K562 (cell line): ENCODE measurements around the gene PLEKHH3. TPM values are rescaled to one million over a fixed set of nuclear protein-coding genes. Genes with fewer than 3 reads are reported as not detected.

ENCODE experiments used
- ATAC-seq: fragments of 200-7000 bp; cut with Tn5 transposase; 3 replicates; pipeline ENCODE4 v1.9.1; 2020; ENCODE audit warnings: moderate library complexity
- Bru-seq: library from RNA; stranded (reverse); fragments of 400-500 nt; gene quantifications from one replicate; lab custom pipeline; 2021; lab: Mats Ljungman, UMichigan
- BruChase-seq, 2 experiments: library from RNA; stranded (reverse); fragments of 400-500 nt; gene quantifications; one replicate each; lab custom pipeline; 2021; lab: Mats Ljungman, UMichigan
- BruUV-seq: library from RNA; stranded (reverse); fragments of 400-500 nt; replicated peaks from 2 replicates; lab custom pipeline; 2021; lab: Mats Ljungman, UMichigan
- CTCF ChIA-PET: fragments of 300-600 bp; formaldehyde crosslinking; extraction: SDS; loops from one replicate; lab custom pipeline; 2021; ENCODE audit warnings: low intra/inter-chr PET ratio; lab: Yijun Ruan, JAX
- POLR2A ChIA-PET: fragments of 300-600, 350-650 bp; sonication (Branson Sonifier 250); formaldehyde crosslinking; extraction: SDS; loops from one replicate; lab custom pipeline; 2021; ENCODE audit warnings: antibody characterized with exemption, inconsistent platforms; lab: Yijun Ruan, JAX
- DNase-seq, 4 experiments: peaks; one replicate each; pipeline versions ENCODE4 v3.0.0 to v3.0.0-alpha.2; 2011 to 2018; ENCODE audit warnings: low spot score in 3 of 4, mixed read lengths in 3 of 4; ENCODE audit errors: extremely low read depth in 1 of 4
- FAIRE-seq: peaks from 2 replicates; lab custom pipeline; 2011; peaks lifted over from hg19 to GRCh38; lab: Jason Lieb, UNC
- H2AFZ ChIP-seq: 2 replicates; pipeline ENCODE4 v1.6.0; 2011; ENCODE audit warnings: low read depth, low read length, control low read depth, inconsistent platforms
- H3K27ac ChIP-seq: fragments of 200-600 bp; 3 replicates; pipeline ENCODE4 v1.8.0; 2011; ENCODE audit warnings: low read depth, mild to moderate bottlenecking, control low read depth, inconsistent platforms, low read length, moderate library complexity, mixed read lengths; ENCODE audit errors: extremely low read depth
- H3K27me3 ChIP-seq, 2 experiments: fragments of 300-600 bp in 1 of 2; 2 replicates in 1 of 2; 3 replicates in 1 of 2; pipeline versions ENCODE4 v1.6.0 to v1.8.0; 2011; ENCODE audit warnings: inconsistent platforms in 2 of 2, low read length in 2 of 2, mild to moderate bottlenecking in 1 of 2, mixed read lengths in 1 of 2, moderate library complexity in 1 of 2; ENCODE audit not compliant: control insufficient read depth in 2 of 2, insufficient read depth in 2 of 2
- H3K36me3 ChIP-seq: fragments of 300-600 bp; 3 replicates; pipeline ENCODE4 v1.8.0; 2011; ENCODE audit warnings: mild to moderate bottlenecking, low read length, inconsistent platforms; ENCODE audit not compliant: control insufficient read depth, insufficient read depth
- H3K4me1 ChIP-seq, 2 experiments: fragments of 200-600 bp in 1 of 2; replicated peaks in 1 of 2; 2 replicates in 1 of 2; 3 replicates in 1 of 2; pipeline versions ENCODE4 v1.5.1 to v1.8.0; 2011; ENCODE audit warnings: inconsistent platforms in 2 of 2, low read length in 2 of 2, mild to moderate bottlenecking in 1 of 2, mixed read lengths in 1 of 2, moderate library complexity in 1 of 2; ENCODE audit not compliant: control insufficient read depth in 2 of 2, insufficient read depth in 2 of 2
- H3K4me2 ChIP-seq: 2 replicates; pipeline ENCODE4 v1.6.1; 2011; ENCODE audit warnings: low read length, control low read depth, inconsistent platforms, mixed read lengths; ENCODE audit not compliant: insufficient read depth
- H3K4me3 ChIP-seq: fragments of 200-600 bp; sonication (generic), shearing (Covaris generic); 2 replicates; pipeline ENCODE4 v1.5.1; 2016; ENCODE audit warnings: control low read depth, inconsistent platforms
- H3K79me2 ChIP-seq: fragments of 200-600 bp; 3 replicates; pipeline ENCODE4 v1.8.0; 2011; ENCODE audit warnings: low read length, inconsistent platforms; ENCODE audit not compliant: control insufficient read depth, insufficient read depth
- H3K9ac ChIP-seq, 2 experiments: 2 replicates each; pipeline versions ENCODE4 v1.6.0 to v1.6.1; 2011; ENCODE audit warnings: low read depth in 2 of 2, low read length in 2 of 2, control low read depth in 1 of 2, inconsistent platforms in 1 of 2, mild to moderate bottlenecking in 1 of 2, mixed read lengths in 1 of 2; ENCODE audit not compliant: insufficient read depth in 1 of 2
- H3K9me1 ChIP-seq: one replicate; pipeline ENCODE4 v1.6.0; 2011; ENCODE audit warnings: inconsistent platforms, mild to moderate bottlenecking, low read length, moderate library complexity; ENCODE audit not compliant: control insufficient read depth, insufficient read depth
- H3K9me3 ChIP-seq: replicated peaks from 2 replicates; pipeline ENCODE4 v1.5.1; 2011; ENCODE audit warnings: low read depth, low read length, inconsistent platforms; ENCODE audit not compliant: control insufficient read depth, insufficient read depth
- H4K20me1 ChIP-seq: replicated peaks from 2 replicates; pipeline ENCODE4 v1.6.1; 2011; ENCODE audit warnings: low read length, inconsistent platforms, mixed read lengths; ENCODE audit not compliant: control insufficient read depth, insufficient read depth
- ATF7 ChIP-seq: fragments of 450-650 bp; IDR thresholded peaks from 2 replicates; pipeline ENCODE4 v1.7.1; 2014; ENCODE audit warnings: mild to moderate bottlenecking, moderate library complexity
- EZH2 ChIP-seq: IDR thresholded peaks from 2 replicates; pipeline ENCODE4 v1.6.1; 2012; ENCODE audit warnings: low read depth, mild to moderate bottlenecking, inconsistent platforms, low read length, borderline replicate concordance
- FOXK1 ChIP-seq: sonication (generic); formaldehyde crosslinking; IDR thresholded peaks from 2 replicates; pipeline ENCODE4 v1.8.0; 2022; ENCODE audit warnings: missing genetic modification reagents, mild to moderate bottlenecking, borderline replicate concordance
- HSF4 ChIP-seq: fragments of 250-450 bp; sonication (Bioruptor Pico); IDR thresholded peaks from 2 replicates; pipeline ENCODE4 v2.1.2; 2022; ENCODE audit warnings: mild to moderate bottlenecking, moderate library complexity, borderline replicate concordance
- KAT7 ChIP-seq: sonication (generic); formaldehyde crosslinking; IDR thresholded peaks from 2 replicates; pipeline ENCODE4 v1.8.0; 2022; ENCODE audit warnings: missing genetic modification reagents, mild to moderate bottlenecking, borderline replicate concordance
- KDM4B ChIP-seq, 2 experiments: fragments of 450-650 bp in 1 of 2; sonication (generic) in 1 of 2; IDR thresholded peaks; 2 replicates each; pipeline ENCODE4 v1.6.1; 2016 to 2017; ENCODE audit warnings: borderline replicate concordance in 2 of 2, antibody characterized with exemption in 1 of 2, low read depth in 1 of 2, mild to moderate bottlenecking in 1 of 2
- LCOR ChIP-seq: sonication (generic); formaldehyde crosslinking; IDR thresholded peaks from 2 replicates; pipeline ENCODE4 v1.8.0; 2022; ENCODE audit warnings: mild to moderate bottlenecking, missing genetic modification reagents
- MCM7 ChIP-seq, 2 experiments: fragments of 450-650 bp; IDR thresholded peaks; 2 replicates each; pipeline ENCODE4 v1.6.1; 2016 to 2018
- MXI1 ChIP-seq: IDR thresholded peaks from 2 replicates; pipeline ENCODE4 v1.6.1; 2011; ENCODE audit warnings: low read depth, mild to moderate bottlenecking, improper control_type of control experiment, low read length
- PHF21A ChIP-seq: fragments of 450-650 bp; IDR thresholded peaks from 2 replicates; pipeline ENCODE4 v1.6.1; 2017; ENCODE audit warnings: low read depth, borderline replicate concordance
- PHF8 ChIP-seq: fragments of 200-600 bp; sonication (generic); IDR thresholded peaks from 2 replicates; pipeline ENCODE4 v1.6.1; 2012; ENCODE audit warnings: mixed run types, mild to moderate bottlenecking, inconsistent platforms, low read length, moderate library complexity, borderline replicate concordance
- POLR2H ChIP-seq: IDR thresholded peaks from 2 replicates; pipeline ENCODE4 v1.6.1; 2016; ENCODE audit warnings: missing genetic modification characterization, low read depth, mild to moderate bottlenecking, control low read depth, missing compliant biosample characterization, moderate library complexity
- RBFOX2 ChIP-seq: fragments of 200-400 bp; formaldehyde crosslinking; IDR thresholded peaks from 2 replicates; pipeline ENCODE4 v1.6.1; 2017; ENCODE audit warnings: low read depth, mild to moderate bottlenecking, low read length, moderate library complexity
- SIN3A ChIP-seq, 2 experiments: fragments of 150-350 bp in 1 of 2; IDR thresholded peaks; 2 replicates each; pipeline ENCODE4 v1.6.1; 2011 to 2016; ENCODE audit warnings: borderline replicate concordance in 2 of 2, low read depth in 2 of 2, low read length in 2 of 2, mild to moderate bottlenecking in 2 of 2, moderate library complexity in 2 of 2; ENCODE audit not compliant: control insufficient read depth in 1 of 2
- SNIP1 ChIP-seq: fragments of 450-650 bp; IDR thresholded peaks from 2 replicates; pipeline ENCODE4 v1.7.1; 2017; ENCODE audit warnings: low read depth, mild to moderate bottlenecking
- ZNF175 ChIP-seq: fragments of 200-800 bp; sonication (Bioruptor generic); IDR thresholded peaks from 2 replicates; pipeline ENCODE4 v1.6.1; 2016; ENCODE audit warnings: low read depth, mild to moderate bottlenecking, missing genetic modification characterization, missing compliant biosample characterization
- WGBS: fragments of 100-300 bp; shearing (Covaris generic); methylation state at CpG from one replicate; pipeline ENCODE4 v1.1.6; 2016; ENCODE audit warnings: low coverage, mixed read lengths; ENCODE audit not compliant: insufficient coverage; ENCODE audit errors: missing lambda C conversion rate; 5-methylcytosine and 5-hydroxymethylcytosine counted together
- in situ Hi-C: fragments of 300-500 bp; cut with MboI; formaldehyde crosslinking; loops from 4 replicates; pipeline ENCODE4 v1.15.0; 2018; ENCODE audit warnings: inconsistent platforms, mixed read lengths
- intact Hi-C: fragments of 100-400 bp; cut with micrococcal nuclease; formaldehyde crosslinking; loops from 2 replicates; pipeline ENCODE4 v1.14.2; 2022
- long read RNA-seq, 3 experiments: library from polyadenylated mRNA in 2 of 3; library from RNA in 1 of 3; unstranded in 2 of 3; stranded (forward) in 1 of 3; transcript quantifications; one replicate each; pipeline ENCODE4 v2.0.0, GENCODE V29; 2019 to 2022
- polyA minus RNA-seq, 3 experiments: library from RNA; depleted of rRNA, polyadenylated mRNA; stranded (reverse); fragments of >200 nt; gene quantifications; 2 replicates each; pipeline ENCODE4 v1.2.3, GENCODE V29; 2011
- polyA plus RNA-seq, 8 experiments: library from polyadenylated mRNA; depleted of rRNA in 4 of 8; stranded (reverse) in 5 of 8; unstranded in 3 of 8; fragments of >200 nt; fragmentation: Nextera tagmentation in 2 of 8; fragmentation: Illumina TruSeq in 1 of 8; extraction: Ambion mirVana in 2 of 8; extraction: Trizol in 1 of 8; gene quantifications; 2 replicates each; pipeline versions ENCODE4 v1.2.1 to v1.2.3, GENCODE V29; 2011 to 2014; ENCODE audit warnings: inconsistent platforms in 1 of 8, missing spikeins in 1 of 8
- total RNA-seq, 7 experiments: library from RNA; depleted of rRNA in 6 of 7; stranded (reverse); fragments of >200 nt in 6 of 7; fragmentation: Illumina TruSeq in 2 of 7; extraction: Trizol in 2 of 7; gene quantifications; 2 replicates each; pipeline versions ENCODE4 v1.2.1 to v1.2.3, GENCODE V29; 2011 to 2021; ENCODE audit warnings: low replicate concordance in 1 of 7

The PLEKHH3 gene
- 23.0 and 51.2 TPM in 2 replicates for total RNA-seq (2011; cell fraction: chromatin; rRNA removed; ENCODE audit: low replicate concordance)
- 37.7 and 51.7 TPM in 2 replicates for total RNA-seq (2011; cell fraction: nucleolus; rRNA removed)
- 29.7 and 29.8 TPM in 2 replicates for total RNA-seq (2011; cell fraction: nucleoplasm; rRNA removed)
- 20.6 and 28.2 TPM in 2 replicates for total RNA-seq (2014; rRNA removed)
- 2.0 and 2.6 TPM in 2 replicates for total RNA-seq (2014; rRNA removed; fragmentation: Illumina TruSeq; extraction: Trizol)
- total RNA-seq (2015; rRNA removed; fragmentation: Illumina TruSeq; extraction: Trizol), result 7.5 and 7.8 TPM in 2 replicates
- 32.7 and 34.5 TPM in 2 replicates for total RNA-seq (2021)
- 4.3 and 8.0 TPM in 2 replicates for polyA plus RNA-seq (2011; rRNA removed)
- polyA plus RNA-seq (2011; cell fraction: cytosol; rRNA removed), result 5.6 and 15.6 TPM in 2 replicates
- 24.8 and 51.1 TPM in 2 replicates for polyA plus RNA-seq (2011; cell fraction: nucleus; rRNA removed)
- 12.5 and 25.8 TPM in 2 replicates for polyA plus RNA-seq (2012)
- 5.0 and 19.4 TPM in 2 replicates for polyA plus RNA-seq (2014; fragmentation: Illumina TruSeq; extraction: Trizol)
- under 1 TPM; 0.58 to 0.80 TPM for polyA plus RNA-seq (2014; fragmentation: Nextera tagmentation; extraction: Ambion mirVana)
- polyA plus RNA-seq (2014; rRNA removed), result 29.0 and 31.0 TPM in 2 replicates
- 1.3 and 1.9 TPM in 2 replicates for polyA minus RNA-seq (2011; rRNA and poly(A)+ RNA removed)
- 6.6 and 8.6 TPM in 2 replicates for polyA minus RNA-seq (2011; cell fraction: cytosol; rRNA and poly(A)+ RNA removed)
- 7.0 and 12.1 TPM in 2 replicates for polyA minus RNA-seq (2011; cell fraction: nucleus; rRNA and poly(A)+ RNA removed)
- percentile 65 among the genes with signal in this experiment for Bru-seq, nascent RNA
- percentile 61 among the genes with signal in this experiment for BruChase-seq, experiment 1, labeled RNA remaining after a 2-hour chase
- percentile 73 among the genes with signal in this experiment for BruChase-seq, experiment 2, labeled RNA remaining after a 6-hour chase
- long read RNA-seq, experiment 1, transcript PLEKHH3-201 (13 exons, 2,987 nt), result minor isoform, 8 of 121 reads
- long read RNA-seq, experiment 1, transcript PLEKHH3-204 (13 exons, 2,983 nt), result major isoform, 20 of 121 reads
- long read RNA-seq, experiment 1, partial matches to known transcripts, result 55 of 121 reads
- long read RNA-seq, experiment 1, other reads (novel, unspliced or antisense), result 33 of 121 reads
- long read RNA-seq, experiment 2, partial matches to known transcripts, result 14 of 25 reads
- long read RNA-seq, experiment 2, other reads (novel, unspliced or antisense), result 5 of 25 reads
- long read RNA-seq, experiment 3, partial matches to known transcripts, result 1 of 4 reads
- long read RNA-seq, experiment 3, other reads (novel, unspliced or antisense), result 0 of 4 reads

- ChIA-PET POLR2A (interaction anchor here (0.5 to 1.8 kb wide), 15 partner anchors 8 to 806 kb away, joined by 3 to 7 read pairs (median 3); partner anchors contain the start of gene TUBG2), CTCF (interaction anchor here (0.6 kb wide), 1 partner anchor 16 kb away, joined by 3 read pairs; no protein-coding TSS in a partner anchor)
- peak; percentile 0; the same call in 1 of the 3 replicates for ATAC-seq
- H3K36me3 ChIP-seq, result peaks cover 27% of the 10 kb centered on the region; the same call in 1 of the 3 replicates
- in situ Hi-C loops, result no loop called here
- peaks cover 5% of the 10 kb centered on the region for H4K20me1 ChIP-seq
- H2AFZ ChIP-seq, result peak within 1 kb of the TSS; percentile 76
- H3K4me3 ChIP-seq, result peak within 1 kb of the TSS; percentile 61
- peak within 1 kb of the TSS; percentile 84 to 94 for H3K9ac ChIP-seq
- DNase-seq, result no peak
- peak within 1 kb of the TSS; percentile 95 for H3K27ac ChIP-seq
- H3K79me2 ChIP-seq, result peaks cover 36% of the 10 kb centered on the region
- H3K4me1 ChIP-seq, result peaks cover 42 to 77% of the 10 kb centered on the region in 2 experiments
- no peaks in the 10 kb centered on the region for H3K9me1 ChIP-seq
- peak within 1 kb of the TSS; percentile 90 for H3K4me2 ChIP-seq
- H3K27me3 ChIP-seq, result no peaks in the 10 kb centered on the region
- FAIRE-seq, result no peak
- WGBS, result 0% methylated on average over 31 of the region's 51 CpGs
- intact Hi-C loops, result loop anchor here (1.0 to 5.0 kb wide), 2 partner anchors 69 to 98 kb away; partner anchors contain the start of genes RETREG3 and TUBG1
- BruUV-seq, result no TSS peak
- H3K9me3 ChIP-seq, result no peaks in the 10 kb centered on the region
- no peak for TF ChIP-seq HSF4 (CRISPR knock-in tag)
- TF ChIP-seq KAT7 (CRISPR knock-in tag), result 0 out of 2 replicates have a peak, but pooled peaks have one; percentile 57
- TF ChIP-seq ZNF175, result no peak; the same call in 1 of the 2 replicates
- TF ChIP-seq EZH2, result no peak
- TF ChIP-seq LCOR (CRISPR knock-in tag), result 0 out of 2 replicates have a peak, but pooled peaks have one; percentile 7
- TF ChIP-seq RBFOX2, result peak; percentile 72
- peak in 1 of 2 experiments; percentile 26; a peak in 1 of 4 replicates for TF ChIP-seq KDM4B (IDR thresholded peaks at IDR 0.05; ENCODE audit: borderline replicate concordance in 2 of 2, low read depth in 1 of 2)
- TF ChIP-seq SIN3A (IDR thresholded peaks at IDR 0.05; ENCODE audit: borderline replicate concordance in 2 of 2, control insufficient read depth in 1 of 2, low read depth in 2 of 2, low read length in 2 of 2), result peak; percentile 50 to 55; a peak in 2 of 4 replicates
- no peak for TF ChIP-seq ATF7
- peak; percentile 52; the same call in 1 of the 2 replicates for TF ChIP-seq PHF8
- 0 out of 2 replicates have a peak, but pooled peaks have one; percentile 63 for TF ChIP-seq PHF21A
- no peak for TF ChIP-seq POLR2H (tag)
- TF ChIP-seq MCM7 (IDR thresholded peaks at IDR 0.05), result no peak
- 0 out of 2 replicates have a peak, but pooled peaks have one; percentile 15 for TF ChIP-seq MXI1
- no peak for TF ChIP-seq FOXK1 (CRISPR knock-in tag)
- TF ChIP-seq SNIP1, result 0 out of 2 replicates have a peak, but pooled peaks have one; percentile 18
These were observed at the start of gene PLEKHH3 for GRCh38 chr17:42676424-42677011. Gene PLEKHH3 (minus strand): TSS chr17:42676994. CDS start chr17:42676563, 431 bp downstream.
